Measurements from ENCODE around the gene CYRIA. TPM values are rescaled to one million over a fixed set of nuclear protein-coding genes. Genes with fewer than 3 reads are reported as not detected.

The CYRIA gene
- total RNA-seq: 1.8 and 2.9 TPM in 2 replicates

DNA sequence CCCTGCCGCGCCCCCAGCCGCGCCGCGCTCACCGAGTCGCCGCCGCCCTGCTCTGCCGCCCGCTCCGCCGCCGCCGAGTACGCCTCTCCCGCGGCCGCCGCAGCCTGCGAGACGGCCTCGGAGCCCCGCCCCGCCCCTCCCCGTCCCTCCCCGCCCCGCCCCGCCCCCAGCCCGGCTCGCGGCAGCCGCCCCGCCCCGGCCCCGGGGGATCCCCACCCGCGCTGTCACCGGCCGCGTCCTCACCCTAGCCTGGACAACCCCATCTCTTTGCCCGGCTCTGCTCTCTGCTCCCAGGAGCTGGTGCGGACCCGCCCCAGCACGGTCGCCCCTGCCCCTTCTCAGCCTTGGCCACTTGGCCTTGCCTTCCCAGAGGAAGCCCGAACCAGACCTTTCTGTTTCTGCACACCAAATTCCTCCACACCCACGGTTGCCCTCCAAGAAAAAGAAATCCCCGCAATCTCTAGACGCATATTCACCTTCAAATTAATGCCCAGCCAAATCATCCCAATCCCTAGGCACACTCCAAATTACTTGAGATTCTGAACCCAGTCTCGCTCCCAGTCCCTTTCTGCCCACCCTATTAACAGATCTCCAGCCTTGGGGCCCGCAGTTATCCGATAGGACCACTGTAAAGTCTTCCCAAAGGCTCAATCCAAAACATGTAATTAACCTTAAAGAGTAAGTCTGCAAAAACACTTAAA lies at the start of gene CYRIA:
Gene CYRIA (minus strand): TSS at position 87 of the 701 bp plus-strand sequence. CDS start 77,715 bp downstream, outside the sequence.

